ENCODE results near the gene SLC35F5.

DNA sequence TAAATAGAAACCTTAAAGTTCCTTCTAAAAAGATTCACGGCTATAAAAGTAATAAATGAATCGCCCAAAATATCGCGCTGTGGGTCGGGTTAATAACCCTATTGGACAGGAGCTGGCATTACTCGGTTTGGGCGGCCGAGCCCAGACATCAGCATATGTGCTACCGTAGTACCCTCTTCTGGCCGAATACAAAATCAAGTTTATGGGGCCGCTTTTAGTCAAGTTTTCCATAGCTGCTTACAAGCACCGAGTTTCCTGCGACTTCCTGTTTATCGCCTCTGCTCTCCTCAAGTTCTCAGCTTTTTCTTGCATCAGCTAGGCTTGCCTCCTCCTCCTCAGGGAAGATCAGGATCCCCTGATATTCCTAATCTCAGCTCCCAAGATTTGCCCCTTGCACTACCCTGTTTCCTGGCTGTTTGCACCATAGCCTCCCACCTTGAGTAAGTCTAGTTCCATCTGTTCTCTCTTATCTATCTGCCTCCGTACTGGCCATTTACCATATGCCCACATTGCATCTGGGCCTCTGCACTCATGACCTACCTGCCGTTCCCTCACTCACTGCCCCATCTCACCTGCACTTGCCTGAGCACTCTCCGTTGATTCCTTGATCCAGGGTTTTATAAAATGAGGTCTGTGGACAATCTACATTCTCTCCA, 56.1 kb downstream of the SLC35F5 start:
- TF ChIP-seq, protein P1, sequence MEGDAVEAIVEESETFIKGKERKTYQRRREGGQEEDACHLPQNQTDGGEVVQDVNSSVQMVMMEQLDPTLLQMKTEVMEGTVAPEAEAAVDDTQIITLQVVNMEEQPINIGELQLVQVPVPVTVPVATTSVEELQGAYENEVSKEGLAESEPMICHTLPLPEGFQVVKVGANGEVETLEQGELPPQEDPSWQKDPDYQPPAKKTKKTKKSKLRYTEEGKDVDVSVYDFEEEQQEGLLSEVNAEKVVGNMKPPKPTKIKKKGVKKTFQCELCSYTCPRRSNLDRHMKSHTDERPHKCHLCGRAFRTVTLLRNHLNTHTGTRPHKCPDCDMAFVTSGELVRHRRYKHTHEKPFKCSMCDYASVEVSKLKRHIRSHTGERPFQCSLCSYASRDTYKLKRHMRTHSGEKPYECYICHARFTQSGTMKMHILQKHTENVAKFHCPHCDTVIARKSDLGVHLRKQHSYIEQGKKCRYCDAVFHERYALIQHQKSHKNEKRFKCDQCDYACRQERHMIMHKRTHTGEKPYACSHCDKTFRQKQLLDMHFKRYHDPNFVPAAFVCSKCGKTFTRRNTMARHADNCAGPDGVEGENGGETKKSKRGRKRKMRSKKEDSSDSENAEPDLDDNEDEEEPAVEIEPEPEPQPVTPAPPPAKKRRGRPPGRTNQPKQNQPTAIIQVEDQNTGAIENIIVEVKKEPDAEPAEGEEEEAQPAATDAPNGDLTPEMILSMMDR (IDR thresholded peaks at IDR 0.05): no peak
- no peak for TF ChIP-seq SREBF2 (IDR thresholded peaks at IDR 0.05)
- TF ChIP-seq KDM1A (IDR thresholded peaks at IDR 0.05; ENCODE audit: low read depth): no peak
- no peak for TF ChIP-seq ZNF302 (CRISPR knock-in tag; IDR thresholded peaks at IDR 0.05)
- TF ChIP-seq NPAS2 (CRISPR knock-in tag; IDR thresholded peaks at IDR 0.05; ENCODE audit: borderline replicate concordance): no peak

Data from A549 (cell line).